ENCODE results near the gene TMCO6.
A peak's percentile ranks its signal among the peaks of the same experiment; 100 is the strongest.
"Not testable (repeated sequence)": the region's sequence is repeated elsewhere in the genome, so short reads cannot be mapped to it uniquely, and the experiment has no call there.

The TMCO6 gene

DNA sequence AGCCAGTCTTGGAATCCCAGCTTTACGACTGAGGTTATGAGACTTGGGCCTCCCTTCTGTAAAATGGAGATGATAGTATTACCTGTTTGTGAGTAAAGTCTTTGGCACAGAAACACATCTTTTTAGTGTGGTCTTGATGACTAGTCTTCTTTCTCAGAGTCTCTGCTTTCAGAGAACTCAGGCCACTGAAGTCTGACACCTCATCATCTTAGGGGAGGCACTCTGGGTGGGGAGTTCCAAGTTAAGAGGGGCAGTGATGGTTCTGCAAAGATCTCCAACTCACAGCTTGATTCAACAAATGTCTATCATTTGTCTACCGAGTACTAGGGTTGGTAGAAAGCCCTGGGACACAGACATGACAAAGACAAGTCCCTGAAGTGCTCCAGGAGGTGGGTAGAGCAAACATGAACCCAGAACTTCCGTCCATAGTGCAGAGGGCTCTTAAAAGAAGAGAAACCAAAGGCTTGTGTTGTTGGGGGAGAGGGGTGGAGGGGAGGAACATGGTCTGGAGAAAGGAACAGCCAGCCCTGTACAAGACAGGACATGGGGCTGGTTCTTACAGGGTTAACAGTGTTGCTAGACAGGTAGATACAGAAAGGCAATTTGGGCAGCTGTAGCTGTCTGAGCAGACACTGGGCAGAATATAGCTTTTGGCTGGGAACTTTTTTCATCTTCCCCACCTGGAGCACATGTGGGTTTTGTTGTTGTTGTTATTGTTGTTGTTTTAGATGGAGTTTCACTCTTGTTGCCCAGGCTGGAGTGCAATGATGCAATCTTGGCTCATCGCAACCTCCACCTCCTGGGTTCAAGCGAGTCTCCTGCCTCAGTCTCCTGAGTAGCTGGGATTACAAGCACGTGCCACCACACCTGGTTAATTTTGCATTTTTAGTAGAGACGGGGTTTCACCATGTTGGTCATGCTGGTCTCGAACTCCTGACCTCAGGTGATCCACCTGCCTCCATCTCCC lies 3.7 kb upstream of the TMCO6 start:
- Histone ChIP-seq H3K27me3 (ENCODE audit: insufficient read depth, insufficient read length) (peaks cover 23% of the 10 kb centered on the region), H3K4me3 (ENCODE audit: insufficient read length, low read depth) (no peak overlapping the region), H3K36me3 (ENCODE audit: insufficient read depth, insufficient read length, low read length) (no peaks in the 10 kb centered on the region), H3K9ac (ENCODE audit: insufficient read length, low read depth) (no peak overlapping the region), H3K9me3 (ENCODE audit: insufficient read depth, low read length) (peaks cover 15% of the 10 kb centered on the region; the same call in 1 of the 2 replicates), H3K4me1 (ENCODE audit: insufficient read depth, insufficient read length) (peaks cover 2% of the 10 kb centered on the region)
- TF ChIP-seq ZNF274 (IDR thresholded peaks at IDR 0.05; ENCODE audit: low read depth, low read length) (no peak), SUZ12 (IDR thresholded peaks at IDR 0.05; ENCODE audit: extremely low read depth, insufficient read depth, insufficient read length) (no peak), YY1 (IDR thresholded peaks at IDR 0.05; ENCODE audit: insufficient read depth, insufficient read length) (no peak)
- DNase-seq (ENCODE audit: low read depth, low spot score) = no peak

DNA sequence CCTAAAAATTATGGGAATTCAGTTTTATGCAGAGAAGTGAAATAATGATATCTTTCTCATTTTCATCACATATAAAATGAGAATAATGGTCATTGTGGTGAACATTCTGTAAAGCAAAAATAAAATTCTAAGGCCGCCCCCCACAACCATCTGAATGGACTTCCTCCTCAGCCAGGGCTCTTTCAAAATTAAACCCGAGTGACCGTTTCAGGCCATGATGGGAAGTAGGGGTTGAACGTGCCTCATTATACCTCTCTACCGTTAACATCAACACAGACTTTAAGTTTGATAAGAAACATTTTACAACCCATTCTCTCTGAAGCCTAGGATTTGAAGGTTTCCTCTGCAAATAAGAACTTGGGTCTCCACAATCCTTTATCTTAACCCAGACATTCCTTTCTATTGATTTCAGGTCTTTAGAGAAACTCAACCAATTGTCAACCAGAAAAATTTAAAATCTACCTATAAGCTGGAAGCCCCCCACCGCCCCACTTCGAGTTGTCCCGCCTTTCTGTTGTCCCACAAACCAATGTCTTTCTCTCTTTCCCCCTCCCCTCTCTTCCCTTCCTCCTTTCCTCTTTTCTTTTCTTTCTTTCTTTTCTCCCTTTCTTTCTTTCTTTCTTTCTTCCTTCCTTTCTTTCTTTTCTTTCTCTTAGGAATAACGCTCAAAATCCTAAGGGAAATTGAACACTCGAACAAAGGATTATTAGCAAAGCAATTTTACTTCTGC lies 1.7 kb upstream of the TMCO6 start:
- Histone ChIP-seq H3K9me3 (ENCODE audit: insufficient read depth, low read length) (no peaks in the 10 kb centered on the region), H3K36me3 (ENCODE audit: insufficient read depth, insufficient read length, low read length) (peaks cover 13% of the 10 kb centered on the region), H3K27me3 (ENCODE audit: insufficient read depth, insufficient read length) (peaks cover 7% of the 10 kb centered on the region), H3K4me3 (ENCODE audit: insufficient read length, low read depth) (no peak overlapping the region), H3K9ac (ENCODE audit: insufficient read length, low read depth) (no peak overlapping the region), H3K4me1 (ENCODE audit: insufficient read depth, insufficient read length) (no peaks in the 10 kb centered on the region)
- DNase-seq (ENCODE audit: low read depth, low spot score) = no peak
- no peak for TF ChIP-seq SUZ12 (IDR thresholded peaks at IDR 0.05; ENCODE audit: extremely low read depth, insufficient read depth, insufficient read length)
- TF ChIP-seq YY1 (IDR thresholded peaks at IDR 0.05; ENCODE audit: insufficient read depth, insufficient read length) = no peak
- no peak for TF ChIP-seq ZNF274 (IDR thresholded peaks at IDR 0.05; ENCODE audit: low read depth, low read length)

DNA sequence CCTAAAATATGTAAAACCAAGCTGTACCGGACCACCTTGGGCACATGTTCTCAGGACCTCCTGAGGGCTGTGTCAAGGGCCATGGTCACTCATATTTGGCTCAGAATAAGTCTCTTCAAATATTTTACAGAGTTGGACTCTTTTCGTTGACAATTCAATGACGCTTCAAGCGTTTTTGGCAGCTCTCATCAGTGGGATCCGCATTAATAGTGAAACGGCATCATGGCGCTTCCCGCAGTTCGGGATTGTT lies 428 bp upstream of the TMCO6 start:
- H3K4me3 ChIP-seq (ENCODE audit: insufficient read length, low read depth); DNase-seq (ENCODE audit: low read depth, low spot score); H3K9me3 ChIP-seq (ENCODE audit: insufficient read depth, low read length); H3K4me1 ChIP-seq (ENCODE audit: insufficient read depth, insufficient read length); H3K9ac ChIP-seq (ENCODE audit: insufficient read length, low read depth); H3K27me3 ChIP-seq (ENCODE audit: insufficient read depth, insufficient read length): not testable (repeated sequence)
- H3K36me3 ChIP-seq (ENCODE audit: insufficient read depth, insufficient read length, low read length) = peaks cover 25% of the 10 kb centered on the region

DNA sequence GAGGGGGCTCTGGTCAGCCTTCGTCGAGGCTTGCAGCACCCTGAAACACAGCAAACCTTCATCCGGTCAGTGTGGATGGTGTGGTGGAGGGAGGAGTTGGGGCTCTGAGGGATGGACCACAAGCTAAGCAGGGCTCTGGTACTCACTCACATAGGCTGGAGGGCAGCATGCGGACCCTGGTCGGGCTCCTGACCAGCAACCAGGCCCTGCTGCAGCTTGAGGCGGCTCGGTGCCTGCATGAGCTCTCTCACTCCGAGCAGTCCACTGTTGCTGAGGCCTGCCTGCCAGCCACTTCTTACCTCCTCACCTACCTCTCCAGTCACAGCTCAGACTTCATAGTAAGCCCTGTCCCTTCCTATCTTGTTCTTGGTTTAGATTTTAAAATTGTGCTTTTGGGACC lies 2.5 kb downstream of the TMCO6 start:
- no peaks in the 10 kb centered on the region for H3K9me3 ChIP-seq (ENCODE audit: insufficient read depth, low read length)
- peaks cover 43% of the 10 kb centered on the region for H3K36me3 ChIP-seq (ENCODE audit: insufficient read depth, insufficient read length, low read length)
- no peak for TF ChIP-seq SUZ12 (IDR thresholded peaks at IDR 0.05; ENCODE audit: extremely low read depth, insufficient read depth, insufficient read length)
- TF ChIP-seq ZNF274 (IDR thresholded peaks at IDR 0.05; ENCODE audit: low read depth, low read length) = no peak
- no peak for TF ChIP-seq YY1 (IDR thresholded peaks at IDR 0.05; ENCODE audit: insufficient read depth, insufficient read length)
- no peak overlapping the region for H3K9ac ChIP-seq (ENCODE audit: insufficient read length, low read depth)
- no peak overlapping the region for H3K4me3 ChIP-seq (ENCODE audit: insufficient read length, low read depth)
- H3K27me3 ChIP-seq (ENCODE audit: insufficient read depth, insufficient read length) = no peaks in the 10 kb centered on the region
- no peaks in the 10 kb centered on the region for H3K4me1 ChIP-seq (ENCODE audit: insufficient read depth, insufficient read length)
- no peak for DNase-seq (ENCODE audit: low read depth, low spot score)

DNA sequence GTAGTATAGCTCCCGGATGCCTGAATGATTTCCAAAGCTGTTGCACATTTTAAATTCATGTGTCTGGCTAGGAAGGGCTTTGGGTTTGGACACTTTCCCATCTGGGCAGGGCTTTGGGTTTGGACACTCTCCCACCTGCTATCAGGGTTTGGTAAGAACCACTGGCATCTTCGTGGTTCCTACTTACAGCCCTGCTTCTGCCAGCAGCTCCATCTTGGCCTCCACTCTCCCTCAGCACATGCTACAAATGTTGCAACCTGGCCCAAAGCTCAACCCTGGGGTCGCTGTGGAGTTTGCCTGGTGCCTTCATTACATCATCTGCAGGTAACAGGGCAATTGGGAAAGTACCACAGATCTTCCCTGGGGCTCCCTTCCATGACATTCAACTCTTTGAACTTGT lies 3.5 kb downstream of the TMCO6 start:
- no peak overlapping the region for H3K9ac ChIP-seq (ENCODE audit: insufficient read length, low read depth)

DNA sequence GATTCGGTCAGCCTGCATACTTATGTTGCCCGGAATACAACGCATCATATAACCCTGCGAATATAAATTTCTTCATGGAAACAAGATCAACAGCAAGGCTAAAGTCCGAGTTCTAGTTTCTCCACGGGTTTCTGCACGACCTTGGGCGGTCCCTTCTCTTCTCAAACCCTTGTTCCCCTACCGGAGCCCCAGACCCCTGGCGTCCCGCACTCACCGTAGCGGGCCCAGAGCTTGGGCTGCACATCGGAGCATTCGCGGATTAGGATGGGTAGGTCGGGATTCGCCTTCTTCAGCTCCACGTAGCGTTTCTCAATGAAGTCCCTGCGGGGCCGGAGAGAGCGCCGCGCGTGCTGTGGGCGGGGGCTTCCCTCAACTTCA lies 7.8 kb downstream of the TMCO6 start:
- TF ChIP-seq ZNF274 (IDR thresholded peaks at IDR 0.05; ENCODE audit: low read depth, low read length) (no peak), YY1 (IDR thresholded peaks at IDR 0.05; ENCODE audit: insufficient read depth, insufficient read length) (no peak), SUZ12 (IDR thresholded peaks at IDR 0.05; ENCODE audit: extremely low read depth, insufficient read depth, insufficient read length) (no peak)
- Histone ChIP-seq H3K4me3 (ENCODE audit: insufficient read length, low read depth) (peak overlapping the region; percentile 71), H3K9ac (ENCODE audit: insufficient read length, low read depth) (peak overlapping the region; percentile 92), H3K9me3 (ENCODE audit: insufficient read depth, low read length) (no peaks in the 10 kb centered on the region), H3K27me3 (ENCODE audit: insufficient read depth, insufficient read length) (no peaks in the 10 kb centered on the region), H3K36me3 (ENCODE audit: insufficient read depth, insufficient read length, low read length) (peaks cover 61% of the 10 kb centered on the region), H3K4me1 (ENCODE audit: insufficient read depth, insufficient read length) (no peaks in the 10 kb centered on the region)
- DNase-seq (ENCODE audit: low read depth, low spot score) = no peak

More for the DNA sequence above, 3.5 kb downstream of the TMCO6 start:
- peaks cover 43% of the 10 kb centered on the region for H3K36me3 ChIP-seq (ENCODE audit: insufficient read depth, insufficient read length, low read length)
- TF ChIP-seq YY1 (IDR thresholded peaks at IDR 0.05; ENCODE audit: insufficient read depth, insufficient read length) = no peak
- no peak for TF ChIP-seq SUZ12 (IDR thresholded peaks at IDR 0.05; ENCODE audit: extremely low read depth, insufficient read depth, insufficient read length)
- H3K9me3 ChIP-seq (ENCODE audit: insufficient read depth, low read length) = no peaks in the 10 kb centered on the region
- no peaks in the 10 kb centered on the region for H3K27me3 ChIP-seq (ENCODE audit: insufficient read depth, insufficient read length)
- H3K4me3 ChIP-seq (ENCODE audit: insufficient read length, low read depth) = no peak overlapping the region
- H3K4me1 ChIP-seq (ENCODE audit: insufficient read depth, insufficient read length) = no peaks in the 10 kb centered on the region
- DNase-seq (ENCODE audit: low read depth, low spot score) = no peak

DNA sequence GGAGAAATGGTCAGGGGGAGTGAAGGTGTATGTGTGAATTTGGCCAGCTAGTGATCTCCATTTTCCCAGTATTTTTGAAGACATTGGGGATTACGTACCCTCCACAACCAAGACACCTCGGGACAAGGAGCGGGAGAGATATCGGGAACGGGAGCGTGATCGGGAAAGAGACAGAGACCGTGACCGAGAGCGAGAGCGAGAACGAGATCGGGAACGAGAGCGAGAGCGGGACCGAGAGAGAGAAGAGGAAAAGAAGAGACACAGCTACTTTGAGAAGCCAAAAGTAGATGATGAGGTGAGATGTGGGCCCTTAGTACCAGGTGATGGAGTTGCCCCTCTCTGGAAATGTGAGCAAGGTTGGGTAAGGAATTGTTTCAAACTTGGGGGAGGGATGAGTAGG lies 19.6 kb downstream of the TMCO6 start:
- Histone ChIP-seq H3K9ac (ENCODE audit: insufficient read length, low read depth) (no peak overlapping the region), H3K4me3 (ENCODE audit: insufficient read length, low read depth) (no peak overlapping the region), H3K9me3 (ENCODE audit: insufficient read depth, low read length) (no peaks in the 10 kb centered on the region), H3K27me3 (ENCODE audit: insufficient read depth, insufficient read length) (no peaks in the 10 kb centered on the region), H3K36me3 (ENCODE audit: insufficient read depth, insufficient read length, low read length) (peaks cover 83% of the 10 kb centered on the region), H3K4me1 (ENCODE audit: insufficient read depth, insufficient read length) (no peaks in the 10 kb centered on the region)
- TF ChIP-seq YY1 (IDR thresholded peaks at IDR 0.05; ENCODE audit: insufficient read depth, insufficient read length) (no peak), ZNF274 (IDR thresholded peaks at IDR 0.05; ENCODE audit: low read depth, low read length) (no peak), SUZ12 (IDR thresholded peaks at IDR 0.05; ENCODE audit: extremely low read depth, insufficient read depth, insufficient read length) (no peak)
- DNase-seq (ENCODE audit: low read depth, low spot score) = no peak

DNA sequence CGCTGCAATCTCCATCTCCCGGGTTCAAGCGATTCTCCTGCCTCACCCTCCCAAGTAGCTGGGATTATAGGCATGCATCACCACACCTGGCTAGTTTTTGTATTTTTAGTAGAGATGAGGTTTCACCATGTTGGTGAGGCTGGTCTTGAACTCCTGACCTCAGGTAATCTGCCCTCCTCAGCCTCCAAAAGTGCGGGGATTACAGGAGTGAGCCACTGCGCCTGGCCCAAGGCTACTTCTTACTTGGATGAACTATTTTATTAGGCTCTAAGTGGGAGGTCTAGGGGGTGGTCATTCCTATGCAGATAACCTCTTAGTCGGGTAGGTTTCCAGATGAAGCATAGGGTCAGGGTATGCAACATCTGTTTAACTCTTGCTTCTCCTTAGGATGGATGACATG lies 21.1 kb downstream of the TMCO6 start:
- not testable (repeated sequence) for H3K4me3 ChIP-seq (ENCODE audit: insufficient read length, low read depth); H3K9ac ChIP-seq (ENCODE audit: insufficient read length, low read depth); H3K4me1 ChIP-seq (ENCODE audit: insufficient read depth, insufficient read length); H3K9me3 ChIP-seq (ENCODE audit: insufficient read depth, low read length); DNase-seq (ENCODE audit: low read depth, low spot score); H3K27me3 ChIP-seq (ENCODE audit: insufficient read depth, insufficient read length)
- peaks cover 70% of the 10 kb centered on the region for H3K36me3 ChIP-seq (ENCODE audit: insufficient read depth, insufficient read length, low read length)
